Body of pancreas (tissue), 4 donors: ENCODE measurements around the gene ZNF407. TPM values are rescaled to one million over a fixed set of nuclear protein-coding genes. Genes with fewer than 3 reads are reported as not detected.

ENCODE experiments used
- ATAC-seq: fragments of 150-250 bp; one replicate; pipeline ENCODE4 v1.9.1; 2016
- DNase-seq, 4 donors: peaks; one replicate each; pipeline ENCODE4 v3.0.0-alpha.2; 2019
- H3K27ac ChIP-seq, 4 donors: fragments of 200-600 bp; sonication (generic); 1 replicate in 3 of 4; 2 replicates in 1 of 4; pipeline versions ENCODE4 v1.5.1 to v1.6.1; 2016 to 2019; ENCODE audit warnings: mild to moderate bottlenecking in 1 of 4, mixed read lengths in 1 of 4, moderate library complexity in 1 of 4
- H3K27me3 ChIP-seq, 2 donors: fragments of 200-600 bp; sonication (generic); one replicate each; pipeline ENCODE4 v1.6.0; 2016; ENCODE audit warnings: mild to moderate bottlenecking in 1 of 2
- H3K36me3 ChIP-seq, 2 donors: fragments of 200-600 bp; sonication (generic); replicated peaks in 1 of 2; 2 replicates each; pipeline ENCODE4 v1.5.1; 2016; ENCODE audit warnings: low read depth in 2 of 2; ENCODE audit not compliant: insufficient read depth in 1 of 2
- H3K4me1 ChIP-seq: fragments of 200-600 bp; sonication (generic); one replicate; pipeline ENCODE4 v1.6.0; 2016
- H3K4me3 ChIP-seq, 2 donors: fragments of 200-600 bp; sonication (generic); 1 replicate in 1 of 2; 2 replicates in 1 of 2; pipeline ENCODE4 v1.5.1; 2016 to 2019
- H3K9me3 ChIP-seq, 3 donors: fragments of 200-600 bp; sonication (generic); 1 replicate in 2 of 3; 2 replicates in 1 of 3; pipeline ENCODE4 v1.5.1; 2016
- POLR2A ChIP-seq, 3 donors: fragments of 450-650 bp; IDR thresholded peaks; one replicate each; pipeline ENCODE4 v1.6.1; 2016; ENCODE audit warnings: antibody characterized with exemption in 3 of 3, mild to moderate bottlenecking in 2 of 3
- WGBS, 2 donors: methylation state at CpG; one replicate each; pipeline ENCODE4 v1.1.5; 2017; 5-methylcytosine and 5-hydroxymethylcytosine counted together
- intact Hi-C: fragments of 100-400 bp; cut with DNase I; formaldehyde crosslinking; loops from one replicate; pipeline ENCODE4 v1.15.1; 2023
- total RNA-seq, 2 donors: library from RNA; depleted of rRNA; stranded (reverse); fragments of >200 nt; gene quantifications; one replicate each; pipeline ENCODE4 v1.1.0, GENCODE V29; 2016
- TF ChIP-seq, protein P1 (sequence below), 7 experiments: fragments of 450-650 bp in 4 of 7; fragments of 200-600 bp in 3 of 7; sonication (generic) in 3 of 7; IDR thresholded peaks; one replicate each; pipeline ENCODE4 v1.5.1; 2016 to 2019; ENCODE audit warnings: antibody characterized with exemption in 7 of 7

The ZNF407 gene
- total RNA-seq, 2 donors from 2014 or later: 14.3 to 19.1 TPM

DNA sequence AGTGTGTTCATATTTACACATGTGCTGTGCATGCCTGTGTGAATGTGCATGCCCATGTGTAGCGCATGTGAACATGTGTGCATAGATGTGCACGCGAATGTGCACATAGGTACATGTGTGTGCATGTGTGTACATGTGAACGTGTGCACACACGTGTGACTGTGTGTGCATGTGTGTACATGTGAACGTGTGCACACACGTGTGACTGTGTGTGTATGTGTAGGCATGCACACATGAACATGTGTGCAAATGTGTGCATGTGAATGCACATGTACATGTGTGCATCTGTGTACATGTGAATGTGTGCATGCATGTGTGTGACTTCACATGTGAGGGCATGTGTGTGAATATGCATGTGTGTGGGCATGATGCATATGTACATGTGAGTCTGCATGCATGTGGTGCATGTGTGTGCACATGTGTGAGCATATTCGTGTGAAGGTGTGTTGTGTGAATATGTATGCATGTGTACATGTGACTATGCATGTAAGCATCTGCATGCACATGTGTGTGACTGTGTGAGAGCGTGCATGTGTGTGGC, 488.9 kb downstream of the ZNF407 start:
- Histone ChIP-seq H3K36me3 (no peaks in the 10 kb centered on the region), H3K4me3 (no peak overlapping the region), H3K4me1 (no peaks in the 10 kb centered on the region), H3K9me3 (no peaks in the 10 kb centered on the region), H3K27me3 (no peaks in the 10 kb centered on the region), H3K27ac (no peak overlapping the region)
- no peak for DNase-seq
- TF ChIP-seq, protein P1, sequence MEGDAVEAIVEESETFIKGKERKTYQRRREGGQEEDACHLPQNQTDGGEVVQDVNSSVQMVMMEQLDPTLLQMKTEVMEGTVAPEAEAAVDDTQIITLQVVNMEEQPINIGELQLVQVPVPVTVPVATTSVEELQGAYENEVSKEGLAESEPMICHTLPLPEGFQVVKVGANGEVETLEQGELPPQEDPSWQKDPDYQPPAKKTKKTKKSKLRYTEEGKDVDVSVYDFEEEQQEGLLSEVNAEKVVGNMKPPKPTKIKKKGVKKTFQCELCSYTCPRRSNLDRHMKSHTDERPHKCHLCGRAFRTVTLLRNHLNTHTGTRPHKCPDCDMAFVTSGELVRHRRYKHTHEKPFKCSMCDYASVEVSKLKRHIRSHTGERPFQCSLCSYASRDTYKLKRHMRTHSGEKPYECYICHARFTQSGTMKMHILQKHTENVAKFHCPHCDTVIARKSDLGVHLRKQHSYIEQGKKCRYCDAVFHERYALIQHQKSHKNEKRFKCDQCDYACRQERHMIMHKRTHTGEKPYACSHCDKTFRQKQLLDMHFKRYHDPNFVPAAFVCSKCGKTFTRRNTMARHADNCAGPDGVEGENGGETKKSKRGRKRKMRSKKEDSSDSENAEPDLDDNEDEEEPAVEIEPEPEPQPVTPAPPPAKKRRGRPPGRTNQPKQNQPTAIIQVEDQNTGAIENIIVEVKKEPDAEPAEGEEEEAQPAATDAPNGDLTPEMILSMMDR (IDR thresholded peaks at IDR 0.05): no peak
- no peak for TF ChIP-seq POLR2A (IDR thresholded peaks at IDR 0.05)
- intact Hi-C loops: no loop called here
- no peak for ATAC-seq
- 81 to 82% methylated on average over 9 of the region's 9 CpGs for WGBS, 2 donors

DNA sequence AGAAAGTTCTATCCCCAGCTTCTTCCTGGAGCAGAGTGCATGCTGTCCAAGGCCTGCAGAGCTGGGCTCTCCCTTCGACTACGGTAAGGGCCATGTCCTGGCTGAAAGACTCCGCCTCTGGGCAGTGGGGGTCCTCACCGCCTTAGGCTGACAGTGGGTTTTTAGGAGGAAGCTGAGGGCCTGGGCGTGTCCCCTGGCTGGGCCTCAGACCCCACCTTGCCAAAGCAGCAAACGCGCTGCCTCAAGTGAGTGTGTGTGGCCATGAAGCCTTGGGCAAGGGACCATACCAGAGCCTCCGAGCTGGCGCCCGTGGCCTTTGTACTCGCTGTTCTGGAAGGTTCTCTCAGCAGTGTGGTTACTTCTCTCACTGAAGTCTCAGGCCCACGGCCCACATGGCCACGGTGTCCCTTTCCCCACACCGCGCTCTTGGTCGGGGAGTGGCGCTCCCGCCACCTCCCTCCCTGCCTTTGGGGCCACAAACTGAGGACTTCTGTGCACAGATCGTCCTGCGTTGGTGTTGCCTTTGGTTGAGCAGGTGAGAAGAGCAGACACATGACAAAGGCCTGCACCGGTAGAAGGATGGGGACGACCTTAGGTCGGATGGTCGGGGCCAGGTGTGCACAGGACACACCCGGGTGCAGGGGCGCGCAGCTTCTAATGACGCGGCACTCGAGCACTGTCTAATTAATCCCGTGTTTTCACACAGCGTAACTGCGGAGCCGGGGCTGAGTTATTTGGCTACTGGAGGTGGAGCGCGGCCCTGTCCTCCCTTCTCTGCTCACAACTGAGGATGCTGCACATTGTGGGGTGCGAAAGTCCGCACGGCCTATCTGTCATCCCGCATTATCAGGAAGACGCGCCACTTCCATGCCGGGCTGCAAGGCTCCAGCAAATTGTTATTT, 489.7 kb downstream of the ZNF407 start:
- ATAC-seq (no peak), DNase-seq (no peak)
- intact Hi-C loops: no loop called here
- Histone ChIP-seq H3K36me3 (no peaks in the 10 kb centered on the region), H3K9me3 (no peaks in the 10 kb centered on the region), H3K4me3 (no peak overlapping the region), H3K27ac (no peak overlapping the region), H3K4me1 (no peaks in the 10 kb centered on the region), H3K27me3 (no peaks in the 10 kb centered on the region)
- no peak for TF ChIP-seq POLR2A (IDR thresholded peaks at IDR 0.05)
- TF ChIP-seq, protein P1 (IDR thresholded peaks at IDR 0.05): no peak
- WGBS, 2 donors: 90 to 96% methylated on average over 33 to 42 of the region's 43 CpGs

DNA sequence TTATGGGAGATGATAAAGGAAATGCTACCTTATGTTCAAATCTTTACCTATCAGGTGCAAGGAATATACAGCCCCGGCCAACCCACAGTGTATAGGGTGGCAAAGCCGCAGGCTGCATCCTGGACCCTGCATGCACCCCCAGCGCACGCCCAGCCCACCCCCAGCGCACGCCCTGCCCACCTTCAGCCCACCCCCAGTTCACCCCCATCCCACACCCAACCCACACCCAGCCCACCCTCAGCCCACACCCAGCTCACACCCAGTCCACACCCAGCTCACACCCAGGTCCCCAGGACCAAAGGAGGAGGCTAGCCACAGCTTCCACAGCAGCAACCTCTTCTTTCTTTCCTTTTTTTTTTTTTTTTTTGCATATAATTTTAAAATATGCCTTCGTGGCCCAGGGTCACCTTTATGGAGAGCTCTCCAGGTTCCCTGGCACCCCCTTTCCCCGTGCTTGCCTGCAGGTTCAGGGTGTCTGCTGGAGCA, 490.4 kb downstream of the ZNF407 start:
- H3K36me3 ChIP-seq: no peaks in the 10 kb centered on the region
- no peak overlapping the region for H3K27ac ChIP-seq
- H3K27me3 ChIP-seq: no peaks in the 10 kb centered on the region
- no peak for ATAC-seq
- 65 to 87% methylated on average over 4 to 6 of the region's 8 CpGs for WGBS, 2 donors
- no peaks in the 10 kb centered on the region for H3K9me3 ChIP-seq
- no peak overlapping the region for H3K4me3 ChIP-seq
- TF ChIP-seq, protein P1 (IDR thresholded peaks at IDR 0.05): no peak
- no peak for TF ChIP-seq POLR2A (IDR thresholded peaks at IDR 0.05)
- DNase-seq: no peak
- intact Hi-C loops: no loop called here
- H3K4me1 ChIP-seq: no peaks in the 10 kb centered on the region

DNA sequence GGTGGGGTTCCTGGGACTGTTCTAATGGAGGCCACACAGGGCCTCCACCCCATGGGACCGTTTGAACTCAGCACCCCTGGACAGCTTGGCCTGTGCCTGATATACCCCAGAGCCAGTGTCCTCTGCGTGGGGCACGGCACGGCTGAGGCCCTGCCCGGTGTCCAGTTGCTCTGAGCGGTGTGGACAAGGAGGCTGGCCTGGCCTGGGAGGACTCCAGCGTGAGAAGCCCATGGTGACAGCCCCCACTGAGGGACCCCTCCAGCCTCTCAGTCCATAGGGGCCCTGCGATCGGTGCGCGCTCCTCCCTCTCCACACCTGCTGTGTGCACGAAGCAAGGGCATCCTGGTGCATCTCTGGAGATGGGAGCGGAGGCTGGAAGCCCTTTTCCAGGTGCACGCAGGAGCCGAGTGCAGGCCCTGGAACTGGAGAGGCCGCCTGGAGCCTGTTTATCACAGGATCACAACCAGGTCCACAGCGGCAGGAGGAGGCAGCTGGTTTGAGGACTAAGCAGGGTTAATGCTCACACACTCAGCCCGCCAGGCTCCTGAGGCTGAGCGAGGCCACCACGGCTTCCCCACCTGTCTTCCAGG, 491.0 kb downstream of the ZNF407 start:
- TF ChIP-seq, protein P1 (IDR thresholded peaks at IDR 0.05): no peak
- TF ChIP-seq POLR2A (IDR thresholded peaks at IDR 0.05): no peak
- Histone ChIP-seq H3K9me3 (no peaks in the 10 kb centered on the region), H3K4me1 (no peaks in the 10 kb centered on the region), H3K4me3 (no peak overlapping the region), H3K36me3 (no peaks in the 10 kb centered on the region), H3K27me3 (no peaks in the 10 kb centered on the region), H3K27ac (no peak overlapping the region)
- intact Hi-C loops: no loop called here
- ATAC-seq (no peak), DNase-seq (no peak)
- WGBS, 2 donors: 86 to 100% methylated on average over 5 to 20 of the region's 20 CpGs
